B cell (primary cell): ENCODE measurements around the gene LHX4. TPM values are rescaled to one million over a fixed set of nuclear protein-coding genes. Genes with fewer than 3 reads are reported as not detected.

Experiments used
- ATAC-seq: fragments of 200-7000 bp; cut with Tn5 transposase; one replicate; pipeline ENCODE4 v1.10.0; 2021; ENCODE audit warnings: low read depth, mild to moderate bottlenecking, moderate number of reproducible peaks, moderate library complexity
- CTCF ChIA-PET: fragments of 350-600 bp; sonication (Branson Sonifier 250); formaldehyde crosslinking; loops from one replicate; lab custom pipeline; 2021; ENCODE audit warnings: antibody characterized with exemption, inconsistent platforms; lab: Charles Lee
- POLR2A ChIA-PET: fragments of 350-600 bp; sonication (Branson Sonifier 250); formaldehyde crosslinking; loops from one replicate; lab custom pipeline; 2021; ENCODE audit warnings: antibody characterized with exemption; lab: Charles Lee
- DNase-seq: peaks from one replicate; pipeline ENCODE4 v3.0.0; 2013
- H2AFZ ChIP-seq: 2 replicates; pipeline ENCODE4 v1.6.1; 2012; ENCODE audit warnings: mild to moderate bottlenecking, low read depth, low read length; ENCODE audit not compliant: insufficient read depth, poor library complexity, severe bottlenecking
- H3K27ac ChIP-seq, 2 donors: 1 replicate in 1 of 2; 2 replicates in 1 of 2; pipeline ENCODE4 v1.5.1; 2012 to 2013; ENCODE audit warnings: low read length in 2 of 2, mild to moderate bottlenecking in 2 of 2, moderate library complexity in 1 of 2
- H3K27me3 ChIP-seq, 4 experiments: fragments of 200-600 bp in 1 of 4; sonication (generic) in 1 of 4; replicated peaks in 1 of 4; 1 replicate in 2 of 4; 2 replicates in 2 of 4; pipeline versions ENCODE4 v1.6.1 to v1.7.0; 2013 to 2016; ENCODE audit warnings: low read length in 3 of 4, mild to moderate bottlenecking in 2 of 4, mixed read lengths in 1 of 4, moderate library complexity in 1 of 4; ENCODE audit not compliant: insufficient read depth in 4 of 4, control insufficient read depth in 3 of 4; ENCODE audit errors: control extremely low read depth in 1 of 4
- H3K36me3 ChIP-seq, 2 experiments: replicated peaks in 1 of 2; 1 replicate in 1 of 2; 2 replicates in 1 of 2; pipeline versions ENCODE4 v1.6.1 to v1.7.1; 2013; ENCODE audit warnings: low read length in 1 of 2; ENCODE audit not compliant: insufficient read depth in 2 of 2, control insufficient read depth in 1 of 2; ENCODE audit errors: control extremely low read depth in 1 of 2, extremely low read depth in 1 of 2
- H3K4me1 ChIP-seq, 2 donors: fragments of 200-600 bp in 1 of 2; sonication (generic) in 1 of 2; 1 replicate in 1 of 2; 2 replicates in 1 of 2; pipeline versions ENCODE4 v1.5.1 to v1.6.1; 2013 to 2017; ENCODE audit warnings: low read length in 2 of 2; ENCODE audit not compliant: control insufficient read depth in 2 of 2, insufficient read depth in 2 of 2
- H3K4me2 ChIP-seq: replicated peaks from 2 replicates; pipeline ENCODE3; 2012; ENCODE audit warnings: mild to moderate bottlenecking, low read depth, low read length; ENCODE audit not compliant: poor library complexity, severe bottlenecking
- H3K4me3 ChIP-seq, 5 experiments: fragments of 200-600 bp in 1 of 5; sonication (generic) in 1 of 5; 1 replicate in 3 of 5; 2 replicates in 2 of 5; pipeline versions ENCODE4 v1.5.1 to v1.7.0; 2011 to 2016; ENCODE audit warnings: low read length in 4 of 5, mild to moderate bottlenecking in 4 of 5, low read depth in 2 of 5, control low read depth in 1 of 5, moderate library complexity in 1 of 5; ENCODE audit not compliant: insufficient read depth in 1 of 5; ENCODE audit errors: control extremely low read depth in 1 of 5, extremely low read depth in 1 of 5
- H3K79me2 ChIP-seq: fragments of 200-600 bp; sonication (generic); one replicate; pipeline ENCODE4 v1.6.0; 2016; ENCODE audit warnings: low read length; ENCODE audit not compliant: control insufficient read depth, insufficient read depth
- H3K9ac ChIP-seq: fragments of 200-600 bp; sonication (generic); 2 replicates; pipeline ENCODE4 v1.6.1; 2017; ENCODE audit warnings: mild to moderate bottlenecking, low read length, moderate library complexity
- H3K9me3 ChIP-seq, 3 donors: one replicate each; pipeline versions ENCODE4 v1.6.1 to v1.7.1; 2013; ENCODE audit warnings: low read length in 2 of 3; ENCODE audit not compliant: control insufficient read depth in 2 of 3, insufficient read depth in 1 of 3; ENCODE audit errors: control extremely low read depth in 1 of 3
- H4K20me1 ChIP-seq: 2 replicates; pipeline ENCODE4 v1.6.0; 2012; ENCODE audit warnings: mild to moderate bottlenecking, low read length; ENCODE audit not compliant: insufficient read depth, control insufficient read depth, poor library complexity, severe bottlenecking
- H3K27ac Mint-ChIP-seq: one replicate; pipeline ENCODE4 v1.8.0; 2021; ENCODE audit warnings: mixed read lengths
- H3K27me3 Mint-ChIP-seq: one replicate; pipeline ENCODE4 v1.8.0; 2021; ENCODE audit warnings: mixed read lengths
- H3K4me1 Mint-ChIP-seq: one replicate; pipeline ENCODE4 v1.8.0; 2021; ENCODE audit warnings: mixed read lengths
- H3K4me3 Mint-ChIP-seq: one replicate; pipeline ENCODE4 v1.8.0; 2021; ENCODE audit warnings: mixed read lengths
- H3K9me3 Mint-ChIP-seq: one replicate; pipeline ENCODE4 v1.8.0; 2022; ENCODE audit warnings: mixed read lengths; ENCODE audit not compliant: insufficient read depth
- EZH2 ChIP-seq: IDR thresholded peaks from 2 replicates; pipeline ENCODE4 v1.6.1; 2012; ENCODE audit warnings: borderline replicate concordance, low read depth, mild to moderate bottlenecking, moderate library complexity, low read length; ENCODE audit not compliant: insufficient read depth, poor library complexity, severe bottlenecking
- WGBS: methylation state at CpG from one replicate; pipeline ENCODE4 v1.1.5; 2013; ENCODE audit warnings: missing lambda C conversion rate; ENCODE audit not compliant: insufficient coverage; 5-methylcytosine and 5-hydroxymethylcytosine counted together
- intact Hi-C: fragments of 100-400 bp; cut with micrococcal nuclease; formaldehyde crosslinking; loops from one replicate; pipeline ENCODE4 v1.10.0; 2022
- polyA plus RNA-seq: library from polyadenylated mRNA; depleted of rRNA; stranded (reverse); fragments of >200 nt; gene quantifications from 2 replicates; pipeline ENCODE4 v1.2.3, GENCODE V29; 2012
- total RNA-seq, 2 donors: library from RNA; stranded (reverse); fragments of 120-200 nt in 1 of 2; gene quantifications; 1 replicate in 1 of 2; 2 replicates in 1 of 2; pipeline versions ENCODE4 v1.2.3 to v1.2.4, GENCODE V29; 2013 to 2022
- TF ChIP-seq, protein P1 (sequence below): fragments of 200-600 bp; IDR thresholded peaks from one replicate; pipeline ENCODE4 v1.8.0; 2022; ENCODE audit warnings: antibody characterized with exemption, mild to moderate bottlenecking

The LHX4 gene
- total and polyA plus RNA-seq, 2 donors (not counting 1 experiment from before 2014, with no cell fraction given): not detected

DNA sequence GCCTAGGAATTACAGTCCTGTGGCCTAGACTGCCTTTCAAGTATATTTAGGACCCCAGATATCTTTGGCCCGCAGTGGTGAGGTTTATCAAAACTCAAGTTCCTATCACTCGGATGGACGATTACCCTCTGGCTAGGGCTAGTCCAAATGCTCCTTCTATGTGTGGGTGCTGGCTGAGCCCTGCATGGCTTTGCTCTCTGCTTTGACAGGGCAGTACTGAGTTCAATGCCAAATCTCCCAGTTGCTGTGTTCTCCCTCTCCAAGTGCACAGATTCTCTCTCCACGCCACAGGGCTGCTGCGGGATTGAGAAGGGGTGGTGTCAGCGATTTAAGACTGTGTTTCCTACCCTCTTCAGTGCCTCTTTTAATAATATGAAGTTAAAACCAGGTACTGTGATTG is 97.0 kb downstream of the LHX4 start:
- CTCF ChIA-PET: no interaction called here
- Histone ChIP-seq H3K4me2 (no peak overlapping the region), H3K27ac (no peak overlapping the region), H3K4me3 (no peak overlapping the region), H3K36me3 (peaks cover 0 to 1% of the 10 kb centered on the region in 2 experiments), H4K20me1 (peaks cover 13% of the 10 kb centered on the region), H3K9ac (no peak overlapping the region), H3K79me2 (peaks cover 2% of the 10 kb centered on the region), H3K9me3 (peaks cover 3 to 16% (median 3%) of the 10 kb centered on the region in 3 donors), H3K4me1 (no peaks in the 10 kb centered on the region), H2AFZ (no peak overlapping the region), H3K27me3 (no peaks in the 10 kb centered on the region)
- ATAC-seq (no peak), DNase-seq (no peak)
- Mint-ChIP-seq H3K27ac (no peak overlapping the region), H3K4me1 (no peaks in the 10 kb centered on the region), H3K9me3 (peaks cover 11% of the 10 kb centered on the region), H3K4me3 (no peak overlapping the region), H3K27me3 (no peaks in the 10 kb centered on the region)
- intact Hi-C loops: no loop called here
- TF ChIP-seq EZH2: no peak
- TF ChIP-seq, protein P1, sequence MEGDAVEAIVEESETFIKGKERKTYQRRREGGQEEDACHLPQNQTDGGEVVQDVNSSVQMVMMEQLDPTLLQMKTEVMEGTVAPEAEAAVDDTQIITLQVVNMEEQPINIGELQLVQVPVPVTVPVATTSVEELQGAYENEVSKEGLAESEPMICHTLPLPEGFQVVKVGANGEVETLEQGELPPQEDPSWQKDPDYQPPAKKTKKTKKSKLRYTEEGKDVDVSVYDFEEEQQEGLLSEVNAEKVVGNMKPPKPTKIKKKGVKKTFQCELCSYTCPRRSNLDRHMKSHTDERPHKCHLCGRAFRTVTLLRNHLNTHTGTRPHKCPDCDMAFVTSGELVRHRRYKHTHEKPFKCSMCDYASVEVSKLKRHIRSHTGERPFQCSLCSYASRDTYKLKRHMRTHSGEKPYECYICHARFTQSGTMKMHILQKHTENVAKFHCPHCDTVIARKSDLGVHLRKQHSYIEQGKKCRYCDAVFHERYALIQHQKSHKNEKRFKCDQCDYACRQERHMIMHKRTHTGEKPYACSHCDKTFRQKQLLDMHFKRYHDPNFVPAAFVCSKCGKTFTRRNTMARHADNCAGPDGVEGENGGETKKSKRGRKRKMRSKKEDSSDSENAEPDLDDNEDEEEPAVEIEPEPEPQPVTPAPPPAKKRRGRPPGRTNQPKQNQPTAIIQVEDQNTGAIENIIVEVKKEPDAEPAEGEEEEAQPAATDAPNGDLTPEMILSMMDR: no peak
- POLR2A ChIA-PET: no interaction called here
- WGBS: 100% methylated on average over 4 of the region's 6 CpGs

Other genes with a start within 250 kb of the LHX4 start
- 16.9 and 20.6 TPM in 2 replicates for gene QSOX1, start 75.4 kb upstream of the LHX4 start, total RNA-seq
- 8.7 and 11.4 TPM in 2 replicates for gene QSOX1, start 75.4 kb upstream of the LHX4 start, polyA plus RNA-seq